Measurements from ENCODE around the gene CAPN8. TPM values are rescaled to one million over a fixed set of nuclear protein-coding genes. Genes with fewer than 3 reads are reported as not detected.

The CAPN8 gene
- total RNA-seq, 1 experiment from 2014 or later: 94.7 TPM

DNA sequence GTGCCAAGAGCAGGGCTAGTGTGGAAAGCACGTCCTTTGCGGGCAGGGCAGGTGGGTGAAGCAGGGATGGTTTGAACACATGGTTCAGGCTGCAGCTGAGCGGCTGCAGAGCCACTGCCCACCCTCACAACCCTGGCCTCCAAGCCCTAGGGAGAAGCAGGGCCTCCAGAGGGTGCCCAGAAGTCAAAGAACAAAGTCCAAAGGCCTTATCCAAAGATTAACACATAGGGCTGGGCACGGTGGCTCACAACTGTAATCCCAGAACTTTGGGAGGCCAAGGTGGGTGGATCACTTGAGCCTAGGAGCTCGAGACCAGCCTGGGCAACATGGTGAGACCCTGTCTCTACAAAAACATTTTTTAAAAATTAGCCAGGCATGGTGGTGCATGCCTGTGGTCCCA is 46.8 kb downstream of the CAPN8 start:
- CTCF ChIA-PET: interaction anchor here (0.6 kb wide), 1 partner anchor 492 kb away, joined by 4 read pairs; no protein-coding TSS in a partner anchor

DNA sequence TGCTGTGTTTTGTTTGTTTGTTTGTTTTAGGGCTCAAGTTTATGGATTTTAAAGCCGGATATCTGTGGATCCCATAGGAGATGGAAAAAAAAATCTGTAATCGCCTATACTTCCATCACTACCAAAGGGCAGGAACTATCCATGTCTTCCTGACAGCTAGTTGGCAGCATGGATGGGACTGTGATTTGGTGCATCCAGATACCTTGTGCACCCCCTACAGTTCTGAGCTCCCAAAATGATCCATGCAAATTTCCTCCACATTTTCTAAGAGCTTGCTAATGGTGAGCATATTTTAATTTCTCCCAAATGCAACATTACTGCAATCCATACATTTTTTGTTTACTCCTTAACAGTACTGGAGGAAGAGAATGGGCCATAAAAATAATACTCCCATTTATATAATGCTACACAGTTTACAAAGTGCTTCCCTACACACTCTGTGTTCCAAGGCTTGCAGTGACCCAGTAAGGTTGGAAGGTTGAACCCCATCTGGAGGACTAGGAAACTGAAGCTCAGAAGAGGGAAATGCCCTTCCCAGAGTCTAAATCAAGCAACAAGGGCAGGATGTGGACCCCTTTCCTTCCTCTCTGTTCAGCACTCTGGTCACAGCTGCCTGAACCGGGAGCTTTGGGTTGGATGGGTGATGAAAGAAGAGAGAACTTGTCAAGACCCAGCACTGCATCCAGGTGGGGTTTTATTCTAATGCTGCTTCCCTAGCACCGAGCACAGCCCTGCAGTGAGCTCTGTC is 48.0 kb downstream of the CAPN8 start:
- H3K9me3 ChIP-seq (ENCODE audit: insufficient read depth, low read depth): no peaks in the 10 kb centered on the region
- no peak overlapping the region for H3K4me2 ChIP-seq
- intact Hi-C loops (cut with micrococcal nuclease; ENCODE audit: unreplicated experiment): no loop called here
- no peaks in the 10 kb centered on the region for H3K4me1 ChIP-seq (replicated peaks; ENCODE audit: insufficient read depth)
- no peaks in the 10 kb centered on the region; the same call in 1 of the 2 replicates for H3F3A ChIP-seq (ENCODE audit: insufficient read depth, low read depth)
- no peaks in the 10 kb centered on the region for H3K27me3 ChIP-seq (ENCODE audit: insufficient read depth, low read depth)
- ChIA-PET CTCF (interaction anchor here (0.6 to 1.0 kb wide), 2 partner anchors 67 to 484 kb away, joined by 3 read pairs; no protein-coding TSS in a partner anchor), POLR2A (ENCODE audit: unreplicated experiment) (no interaction called here)
- H3K9me2 ChIP-seq (ENCODE audit: insufficient read depth): no peaks in the 10 kb centered on the region
- TF ChIP-seq, protein P1, sequence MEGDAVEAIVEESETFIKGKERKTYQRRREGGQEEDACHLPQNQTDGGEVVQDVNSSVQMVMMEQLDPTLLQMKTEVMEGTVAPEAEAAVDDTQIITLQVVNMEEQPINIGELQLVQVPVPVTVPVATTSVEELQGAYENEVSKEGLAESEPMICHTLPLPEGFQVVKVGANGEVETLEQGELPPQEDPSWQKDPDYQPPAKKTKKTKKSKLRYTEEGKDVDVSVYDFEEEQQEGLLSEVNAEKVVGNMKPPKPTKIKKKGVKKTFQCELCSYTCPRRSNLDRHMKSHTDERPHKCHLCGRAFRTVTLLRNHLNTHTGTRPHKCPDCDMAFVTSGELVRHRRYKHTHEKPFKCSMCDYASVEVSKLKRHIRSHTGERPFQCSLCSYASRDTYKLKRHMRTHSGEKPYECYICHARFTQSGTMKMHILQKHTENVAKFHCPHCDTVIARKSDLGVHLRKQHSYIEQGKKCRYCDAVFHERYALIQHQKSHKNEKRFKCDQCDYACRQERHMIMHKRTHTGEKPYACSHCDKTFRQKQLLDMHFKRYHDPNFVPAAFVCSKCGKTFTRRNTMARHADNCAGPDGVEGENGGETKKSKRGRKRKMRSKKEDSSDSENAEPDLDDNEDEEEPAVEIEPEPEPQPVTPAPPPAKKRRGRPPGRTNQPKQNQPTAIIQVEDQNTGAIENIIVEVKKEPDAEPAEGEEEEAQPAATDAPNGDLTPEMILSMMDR (conservative IDR thresholded peaks at IDR 0.05): no peak
- TF ChIP-seq EZH2 (IDR thresholded peaks at IDR 0.05; ENCODE audit: low read depth): no peak
- no peaks in the 10 kb centered on the region for H4K20me1 ChIP-seq (ENCODE audit: insufficient read depth)
- H3K79me2 ChIP-seq (ENCODE audit: low read depth): no peaks in the 10 kb centered on the region
- H3K4me3 ChIP-seq: no peak overlapping the region
- no peak overlapping the region for H3K27ac ChIP-seq
- no peak for DNase-seq
- no TSS peak for BruUV-seq (replicated peaks)
- peaks cover 5% of the 10 kb centered on the region for H3K36me3 ChIP-seq (ENCODE audit: low read depth)
- H2AFZ ChIP-seq: no peak overlapping the region

More for the DNA sequence above, 46.8 kb downstream of the CAPN8 start:
- Histone ChIP-seq H3F3A (ENCODE audit: insufficient read depth, low read depth) (no peaks in the 10 kb centered on the region; the same call in 1 of the 2 replicates), H4K20me1 (ENCODE audit: insufficient read depth) (no peaks in the 10 kb centered on the region), H3K36me3 (ENCODE audit: low read depth) (peaks cover 11% of the 10 kb centered on the region), H3K4me3 (no peak overlapping the region), H2AFZ (no peak overlapping the region), H3K9me3 (ENCODE audit: insufficient read depth, low read depth) (no peaks in the 10 kb centered on the region), H3K27ac (no peak overlapping the region), H3K4me1 (replicated peaks; ENCODE audit: insufficient read depth) (no peaks in the 10 kb centered on the region), H3K4me2 (no peak overlapping the region), H3K9me2 (ENCODE audit: insufficient read depth) (no peaks in the 10 kb centered on the region), H3K27me3 (ENCODE audit: insufficient read depth, low read depth) (no peaks in the 10 kb centered on the region), H3K79me2 (ENCODE audit: low read depth) (no peaks in the 10 kb centered on the region)
- POLR2A ChIA-PET (ENCODE audit: unreplicated experiment): no interaction called here
- no TSS peak for BruUV-seq (replicated peaks)
- no peak for TF ChIP-seq EZH2 (IDR thresholded peaks at IDR 0.05; ENCODE audit: low read depth)
- TF ChIP-seq, protein P1 (conservative IDR thresholded peaks at IDR 0.05): no peak
- intact Hi-C loops (cut with micrococcal nuclease; ENCODE audit: unreplicated experiment): no loop called here
- no peak for DNase-seq

DNA sequence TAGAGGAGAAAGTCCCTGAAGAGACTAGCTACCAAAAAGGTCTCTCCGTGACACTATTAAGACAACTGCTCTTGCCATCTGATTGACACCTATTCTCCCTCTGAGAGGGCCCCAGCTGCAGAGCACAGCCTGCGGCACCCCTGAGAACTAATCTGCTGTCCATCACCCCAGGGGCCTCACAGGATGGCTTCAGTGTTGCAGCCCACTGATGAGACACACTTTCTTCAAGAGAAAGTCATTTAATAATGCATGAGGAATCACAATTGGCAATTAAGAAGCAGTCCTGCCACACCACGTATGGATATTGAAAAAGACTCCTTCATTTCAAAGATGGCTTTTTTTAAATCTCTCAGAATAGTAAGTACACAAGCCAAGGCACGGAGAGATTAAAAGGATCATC is 48.9 kb downstream of the CAPN8 start:
- H3K4me3 ChIP-seq: no peak overlapping the region
- TF ChIP-seq EZH2 (IDR thresholded peaks at IDR 0.05; ENCODE audit: low read depth): no peak
- TF ChIP-seq, protein P1 (conservative IDR thresholded peaks at IDR 0.05): no peak
- CTCF ChIA-PET: no interaction called here
- no peaks in the 10 kb centered on the region; the same call in 1 of the 2 replicates for H3F3A ChIP-seq (ENCODE audit: insufficient read depth, low read depth)
- no peak overlapping the region for H3K27ac ChIP-seq
- intact Hi-C loops (cut with micrococcal nuclease; ENCODE audit: unreplicated experiment): no loop called here
- no peaks in the 10 kb centered on the region for H3K4me1 ChIP-seq (replicated peaks; ENCODE audit: insufficient read depth)
- H3K4me2 ChIP-seq: no peak overlapping the region
- no peaks in the 10 kb centered on the region for H4K20me1 ChIP-seq (ENCODE audit: insufficient read depth)
- no peaks in the 10 kb centered on the region for H3K27me3 ChIP-seq (ENCODE audit: insufficient read depth, low read depth)
- no peaks in the 10 kb centered on the region for H3K9me3 ChIP-seq (ENCODE audit: insufficient read depth, low read depth)
- peaks cover 5% of the 10 kb centered on the region; the same call in 1 of the 2 replicates for H3K36me3 ChIP-seq (ENCODE audit: low read depth)
- H3K9me2 ChIP-seq (ENCODE audit: insufficient read depth): no peaks in the 10 kb centered on the region
- H3K79me2 ChIP-seq (ENCODE audit: low read depth): no peaks in the 10 kb centered on the region
- BruUV-seq (replicated peaks): no TSS peak
- no peak for DNase-seq
- H2AFZ ChIP-seq: no peak overlapping the region
- POLR2A ChIA-PET (ENCODE audit: unreplicated experiment): no interaction called here

Measured in PC-9 (cell line).